PC-9 (cell line): ENCODE data around the gene RFXAP. TPM values are rescaled to one million over a fixed set of nuclear protein-coding genes. Genes with fewer than 3 reads are reported as not detected.

Experiments
- BruUV-seq: library from RNA; stranded (reverse); fragments of 400-500 nt; replicated peaks from 2 replicates; lab custom pipeline; 2021; lab: Mats Ljungman, UMichigan
- CTCF ChIA-PET: fragments of 300-600 bp; sonication (Branson Sonifier 250); formaldehyde crosslinking; loops from one replicate; lab custom pipeline; 2022; ENCODE audit warnings: antibody characterized with exemption; lab: Charles Lee
- POLR2A ChIA-PET: fragments of 300-600 bp; sonication (Branson Sonifier 250); formaldehyde crosslinking; loops from one replicate; lab custom pipeline; 2022; ENCODE audit warnings: antibody characterized with exemption; ENCODE audit not compliant: unreplicated experiment; lab: Charles Lee
- DNase-seq, 2 experiments: peaks; one replicate each; pipeline versions ENCODE4 v3.0.0 to v3.0.0-alpha.2; 2015 to 2022; ENCODE audit warnings: mixed read lengths in 1 of 2
- H2AFZ ChIP-seq: fragments of 200-600 bp; sonication (generic); 2 replicates; pipeline ENCODE4 v1.8.1; 2017; ENCODE audit warnings: antibody characterized with exemption
- H3F3A ChIP-seq: fragments of 200-600 bp; sonication (generic); 2 replicates; pipeline ENCODE4 v1.8.1; 2017; ENCODE audit warnings: antibody characterized with exemption, mild to moderate bottlenecking, low read depth; ENCODE audit not compliant: insufficient read depth
- H3K27ac ChIP-seq: fragments of 200-600 bp; sonication (generic); 2 replicates; pipeline ENCODE4 v1.6.1; 2016; ENCODE audit warnings: mixed run types
- H3K27me3 ChIP-seq: fragments of 200-600 bp; sonication (generic); 2 replicates; pipeline ENCODE4 v1.6.1; 2016; ENCODE audit warnings: low read depth, mixed run types; ENCODE audit not compliant: insufficient read depth
- H3K36me3 ChIP-seq: fragments of 200-600 bp; sonication (generic); 2 replicates; pipeline ENCODE4 v1.6.1; 2016; ENCODE audit warnings: low read depth, mixed run types
- H3K4me1 ChIP-seq: fragments of 200-600 bp; sonication (generic); replicated peaks from 2 replicates; pipeline ENCODE4 v1.6.1; 2016; ENCODE audit warnings: mixed run types; ENCODE audit not compliant: insufficient read depth
- H3K4me2 ChIP-seq: fragments of 200-600 bp; sonication (generic); 2 replicates; pipeline ENCODE4 v1.6.1; 2017; ENCODE audit warnings: mixed run types
- H3K4me3 ChIP-seq: fragments of 200-600 bp; sonication (generic); 2 replicates; pipeline ENCODE4 v1.6.1; 2016; ENCODE audit warnings: mixed run types
- H3K79me2 ChIP-seq: fragments of 200-600 bp; sonication (generic); 2 replicates; pipeline ENCODE4 v1.6.1; 2017; ENCODE audit warnings: low read depth, mixed run types
- H3K9me2 ChIP-seq: fragments of 200-600 bp; sonication (generic); 2 replicates; pipeline ENCODE4 v1.8.1; 2017; ENCODE audit warnings: mild to moderate bottlenecking; ENCODE audit not compliant: insufficient read depth
- H3K9me3 ChIP-seq: fragments of 200-600 bp; sonication (generic); 2 replicates; pipeline ENCODE4 v1.8.1; 2016; ENCODE audit warnings: low read depth; ENCODE audit not compliant: insufficient read depth
- H4K20me1 ChIP-seq: fragments of 200-600 bp; sonication (generic); 2 replicates; pipeline ENCODE4 v1.8.1; 2017; ENCODE audit not compliant: insufficient read depth
- CTCF ChIP-seq: fragments of 200-600 bp; sonication (generic); conservative IDR thresholded peaks from 2 replicates; pipeline ENCODE4 v1.6.1; 2017; ENCODE audit warnings: mixed run types, antibody characterized with exemption, mild to moderate bottlenecking, moderate library complexity
- EZH2 ChIP-seq: fragments of 200-600 bp; sonication (generic); IDR thresholded peaks from 2 replicates; pipeline ENCODE4 v1.8.0; 2017; ENCODE audit warnings: antibody characterized with exemption, low read depth
- intact Hi-C: fragments of 100-400 bp; cut with micrococcal nuclease; formaldehyde crosslinking; loops from one replicate; pipeline ENCODE4 v1.10.0; 2022; ENCODE audit not compliant: unreplicated experiment
- total RNA-seq: library from RNA; stranded (reverse); gene quantifications from 2 replicates; pipeline ENCODE4 v1.2.3, GENCODE V29; 2021

Gene RFXAP
- total RNA-seq, 1 experiment from 2014 or later: 5.6 TPM

GRCh38 chr13:36865265-36865664, 46.2 kb downstream of the RFXAP start:
- no peaks in the 10 kb centered on the region for H3K9me3 ChIP-seq
- H3K4me2 ChIP-seq: no peak overlapping the region
- H3K36me3 ChIP-seq: no peaks in the 10 kb centered on the region
- no peaks in the 10 kb centered on the region for H3K27me3 ChIP-seq
- ChIA-PET CTCF (no interaction called here), POLR2A (no interaction called here)
- BruUV-seq: no TSS peak
- H4K20me1 ChIP-seq: no peaks in the 10 kb centered on the region
- no peak overlapping the region for H3K27ac ChIP-seq
- H3K79me2 ChIP-seq: no peaks in the 10 kb centered on the region
- H3F3A ChIP-seq: peaks cover 6% of the 10 kb centered on the region
- H3K4me3 ChIP-seq: no peak overlapping the region
- H2AFZ ChIP-seq: no peak overlapping the region
- TF ChIP-seq CTCF: no peak
- no peak for TF ChIP-seq EZH2
- intact Hi-C loops: no loop called here
- no peaks in the 10 kb centered on the region for H3K9me2 ChIP-seq
- DNase-seq: no peak
- peaks cover 16% of the 10 kb centered on the region for H3K4me1 ChIP-seq

GRCh38 chr13:36866232-36866631, 47.2 kb downstream of the RFXAP start:
- no peak overlapping the region for H2AFZ ChIP-seq
- H3K9me2 ChIP-seq: no peaks in the 10 kb centered on the region
- TF ChIP-seq EZH2 (no peak), CTCF (no peak)
- ChIA-PET CTCF (no interaction called here), POLR2A (no interaction called here)
- peaks cover 16% of the 10 kb centered on the region for H3F3A ChIP-seq
- no peak overlapping the region for H3K4me2 ChIP-seq
- H3K9me3 ChIP-seq: no peaks in the 10 kb centered on the region
- intact Hi-C loops: no loop called here
- no peaks in the 10 kb centered on the region for H3K79me2 ChIP-seq
- no peak overlapping the region for H3K27ac ChIP-seq
- no peaks in the 10 kb centered on the region for H3K36me3 ChIP-seq
- BruUV-seq: no TSS peak
- H3K27me3 ChIP-seq: no peaks in the 10 kb centered on the region
- peaks cover 26% of the 10 kb centered on the region for H3K4me1 ChIP-seq
- H4K20me1 ChIP-seq: no peaks in the 10 kb centered on the region
- DNase-seq: no peak
- H3K4me3 ChIP-seq: no peak overlapping the region

GRCh38 chr13:36870050-36870692, 51.1 kb downstream of the RFXAP start:
- Histone ChIP-seq H2AFZ (no peak overlapping the region; the same call in 1 of the 2 replicates), H4K20me1 (no peaks in the 10 kb centered on the region), H3K36me3 (no peaks in the 10 kb centered on the region), H3K9me2 (no peaks in the 10 kb centered on the region; the same call in 1 of the 2 replicates), H3K27me3 (no peaks in the 10 kb centered on the region), H3K4me3 (no peak overlapping the region), H3K9me3 (no peaks in the 10 kb centered on the region), H3K27ac (peak overlapping the region; percentile 31), H3K4me2 (peak overlapping the region; percentile 50), H3K79me2 (no peaks in the 10 kb centered on the region), H3F3A (peaks cover 16% of the 10 kb centered on the region), H3K4me1 (peaks cover 22% of the 10 kb centered on the region)
- POLR2A ChIA-PET: no interaction called here
- CTCF ChIA-PET: no interaction called here
- intact Hi-C loops: no loop called here
- no TSS peak for BruUV-seq
- TF ChIP-seq EZH2 (no peak), CTCF (no peak)
- DNase-seq: peak in 1 of 2 experiments; percentile 58
